ENCODE measurements around the gene GALNTL6.

Gene GALNTL6

GRCh38 chr4:171812665-171813525, at the start of gene GALNTL6:
Gene GALNTL6 (plus strand): TSS chr4:171813404.
- DNase-seq (ENCODE audit: low spot score): peak; percentile 18

- no peak for DNase-seq (ENCODE audit: low spot score)
Measured at GRCh38 chr4:171765514-171765913, 47.7 kb upstream of the GALNTL6 start.

GRCh38 chr4:171774642-171775190, 38.5 kb upstream of the GALNTL6 start:
- DNase-seq (ENCODE audit: low spot score): no peak

GRCh38 chr4:171779301-171779700, 33.9 kb upstream of the GALNTL6 start:
- no peak for DNase-seq (ENCODE audit: low spot score)

- no peak for DNase-seq (ENCODE audit: low spot score)
Measured at GRCh38 chr4:171785388-171785787, 27.8 kb upstream of the GALNTL6 start.

- DNase-seq (ENCODE audit: low spot score): no peak
Measured at GRCh38 chr4:171793723-171794122, 19.5 kb upstream of the GALNTL6 start.

- DNase-seq (ENCODE audit: low spot score): no peak
Measured at GRCh38 chr4:171794528-171794927, 18.7 kb upstream of the GALNTL6 start.

- no peak for DNase-seq (ENCODE audit: low spot score)
Measured at GRCh38 chr4:171809854-171810253, 3.4 kb upstream of the GALNTL6 start.

GRCh38 chr4:171812333-171812664, 905 bp upstream of the GALNTL6 start:
- no peak for DNase-seq (ENCODE audit: low spot score)

- DNase-seq (ENCODE audit: low spot score): peak; percentile 2
Measured at GRCh38 chr4:171813526-171814250, 484 bp downstream of the GALNTL6 start.

- no peak for DNase-seq (ENCODE audit: low spot score)
Measured at GRCh38 chr4:171814545-171814944, 1.3 kb downstream of the GALNTL6 start.

- DNase-seq (ENCODE audit: low spot score): no peak
Measured at GRCh38 chr4:171817026-171817425, 3.8 kb downstream of the GALNTL6 start.

- DNase-seq (ENCODE audit: low spot score): no peak
Measured at GRCh38 chr4:171834640-171835039, 21.4 kb downstream of the GALNTL6 start.

GRCh38 chr4:171843456-171843855, 30.3 kb downstream of the GALNTL6 start:
- no peak for DNase-seq (ENCODE audit: low spot score)

- peak; percentile 1 for DNase-seq (ENCODE audit: low spot score)
Measured at GRCh38 chr4:171846232-171846631, 33.0 kb downstream of the GALNTL6 start.

GRCh38 chr4:171846893-171847292, 33.7 kb downstream of the GALNTL6 start:
- no peak for DNase-seq (ENCODE audit: low spot score)

- no peak for DNase-seq (ENCODE audit: low spot score)
Measured at GRCh38 chr4:171847751-171848150, 34.5 kb downstream of the GALNTL6 start.

GRCh38 chr4:171849686-171850222, 36.5 kb downstream of the GALNTL6 start:
- DNase-seq (ENCODE audit: low spot score): no peak

GRCh38 chr4:171851295-171851694, 38.1 kb downstream of the GALNTL6 start:
- DNase-seq (ENCODE audit: low spot score): no peak

GRCh38 chr4:171857302-171858012, 44.3 kb downstream of the GALNTL6 start:
- no peak for DNase-seq (ENCODE audit: low spot score)

- no peak for DNase-seq (ENCODE audit: low spot score)
Measured at GRCh38 chr4:171875291-171875690, 62.1 kb downstream of the GALNTL6 start.

GRCh38 chr4:171876636-171877035, 63.4 kb downstream of the GALNTL6 start:
- DNase-seq (ENCODE audit: low spot score): no peak

All from GM03348 (cell line).